GM19324 (cell line): Measurements from ENCODE around the gene TRIM7.
A peak's percentile ranks its signal among the peaks of the same experiment; 100 is the strongest.
"Not testable (repeated sequence)": the region's sequence is repeated elsewhere in the genome, so short reads cannot be mapped to it uniquely, and the experiment has no call there.

Experiments
- ATAC-seq: cut with Tn5 transposase; IDR thresholded peaks from one replicate; pipeline ENCODE4 v1.9.1; 2021; ENCODE audit warnings: mild to moderate bottlenecking, moderate library complexity; ENCODE audit not compliant: unreplicated experiment, low FRiP score

The TRIM7 gene

GRCh38 chr5:181194489-181195248 is 10.3 kb downstream of the TRIM7 start:
- ATAC-seq = no peak

- no peak for ATAC-seq
Measured at GRCh38 chr5:181193656-181194055, 11.3 kb downstream of the TRIM7 start.

GRCh38 chr5:181192337-181193046 is 12.5 kb downstream of the TRIM7 start:
- no peak for ATAC-seq

- peak; percentile 76 for ATAC-seq
Measured at GRCh38 chr5:181191526-181192336, 13.3 kb downstream of the TRIM7 start.

- peak; percentile 19 for ATAC-seq
Measured at GRCh38 chr5:181190711-181191525, 14.1 kb downstream of the TRIM7 start.

- no peak for ATAC-seq
Measured at GRCh38 chr5:181189962-181190710, 14.9 kb downstream of the TRIM7 start.

- no peak for ATAC-seq
Measured at GRCh38 chr5:181189363-181189961, 15.5 kb downstream of the TRIM7 start.

GRCh38 chr5:181188700-181189362 is 16.2 kb downstream of the TRIM7 start:
- no peak for ATAC-seq

- no peak for ATAC-seq
Measured at GRCh38 chr5:181187500-181188213, 17.3 kb downstream of the TRIM7 start.

- ATAC-seq = no peak
Measured at GRCh38 chr5:181186986-181187499, 18.0 kb downstream of the TRIM7 start.

GRCh38 chr5:181186022-181186421 is 19.0 kb downstream of the TRIM7 start:
- ATAC-seq = no peak

- no peak for ATAC-seq
Measured at GRCh38 chr5:181185560-181185959, 19.4 kb downstream of the TRIM7 start.

- ATAC-seq = no peak
Measured at GRCh38 chr5:181184845-181185216, 20.2 kb downstream of the TRIM7 start.

- ATAC-seq = no peak
Measured at GRCh38 chr5:181182651-181183050, 22.3 kb downstream of the TRIM7 start.

GRCh38 chr5:181181650-181182565 is 23.1 kb downstream of the TRIM7 start:
- ATAC-seq = peak; percentile 65

- ATAC-seq = not testable (repeated sequence)
Measured at GRCh38 chr5:181177559-181177958, 27.4 kb downstream of the TRIM7 start.
